IMR-90 (cell line): Measurements from ENCODE around the gene DSCAM. TPM values are rescaled to one million over a fixed set of nuclear protein-coding genes. Genes with fewer than 3 reads are reported as not detected.

Experiments
- ATAC-seq: fragments of 200-7000 bp; cut with Tn5 transposase; 2 replicates; pipeline ENCODE4 v1.9.1; 2020; ENCODE audit warnings: low read depth, mild to moderate bottlenecking, moderate library complexity
- BruUV-seq: library from RNA; stranded (reverse); fragments of 400-500 nt; replicated peaks from 2 replicates; lab custom pipeline; 2021; lab: Mats Ljungman, UMichigan
- CTCF ChIA-PET: fragments of 300-600 bp; formaldehyde crosslinking; extraction: SDS; loops from one replicate; lab custom pipeline; 2021; ENCODE audit warnings: antibody characterized with exemption; lab: Yijun Ruan, JAX
- POLR2A ChIA-PET: fragments of 300-600 bp; sonication (Branson Sonifier 250); formaldehyde crosslinking; loops from one replicate; lab custom pipeline; 2022; ENCODE audit warnings: antibody characterized with exemption; ENCODE audit not compliant: unreplicated experiment; lab: Charles Lee
- DNase-seq: peaks from one replicate; pipeline ENCODE4 v3.0.0; 2013
- H2AFZ ChIP-seq: replicated peaks from 2 replicates; pipeline ENCODE3; 2013; ENCODE audit warnings: low read length, mild to moderate bottlenecking; ENCODE audit not compliant: poor library complexity
- H2AK5ac ChIP-seq: 2 replicates; pipeline ENCODE4 v1.6.1; 2013; ENCODE audit warnings: low read depth, low read length, inconsistent platforms
- H2AK9ac ChIP-seq: replicated peaks from 2 replicates; pipeline ENCODE3; 2013; ENCODE audit warnings: mild to moderate bottlenecking, low read depth, low read length, moderate library complexity; ENCODE audit not compliant: poor library complexity
- H2BK120ac ChIP-seq: 2 replicates; pipeline ENCODE4 v1.6.1; 2013; ENCODE audit warnings: low read depth, low read length, inconsistent platforms
- H2BK15ac ChIP-seq: 3 replicates; pipeline ENCODE4 v1.6.1; 2013; ENCODE audit warnings: low read depth, low read length, inconsistent platforms
- H2BK20ac ChIP-seq: 2 replicates; pipeline ENCODE4 v1.6.1; 2013; ENCODE audit warnings: low read depth, mild to moderate bottlenecking, inconsistent platforms, low read length, moderate library complexity
- H2BK5ac ChIP-seq: 2 replicates; pipeline ENCODE4 v1.6.1; 2013; ENCODE audit warnings: mild to moderate bottlenecking, low read depth, low read length, inconsistent platforms; ENCODE audit not compliant: poor library complexity, severe bottlenecking
- H3K14ac ChIP-seq: replicated peaks from 2 replicates; pipeline ENCODE4 v1.6.1; 2013; ENCODE audit warnings: low read depth, low read length, inconsistent platforms
- H3K18ac ChIP-seq: 2 replicates; pipeline ENCODE4 v1.6.1; 2013; ENCODE audit warnings: low read depth, low read length, control low read depth
- H3K23ac ChIP-seq: 2 replicates; pipeline ENCODE4 v1.6.1; 2013; ENCODE audit warnings: low read depth, low read length, inconsistent platforms
- H3K27ac ChIP-seq: 2 replicates; pipeline ENCODE4 v1.5.1; 2013; ENCODE audit warnings: mild to moderate bottlenecking, control low read depth, low read length; ENCODE audit not compliant: insufficient read depth
- H3K27me3 ChIP-seq: 2 replicates; pipeline ENCODE4 v1.6.1; 2013; ENCODE audit warnings: low read length; ENCODE audit not compliant: control insufficient read depth, insufficient read depth
- H3K36me3 ChIP-seq: 2 replicates; pipeline ENCODE4 v1.6.1; 2013; ENCODE audit warnings: low read length, mixed read lengths; ENCODE audit not compliant: control insufficient read depth, insufficient read depth
- H3K4ac ChIP-seq: 2 replicates; pipeline ENCODE4 v1.6.1; 2013; ENCODE audit warnings: low read depth, low read length, inconsistent platforms
- H3K4me1 ChIP-seq: 2 replicates; pipeline ENCODE4 v1.6.1; 2013; ENCODE audit warnings: low read length, mixed read lengths; ENCODE audit not compliant: control insufficient read depth, insufficient read depth
- H3K4me2 ChIP-seq: 2 replicates; pipeline ENCODE4 v1.6.1; 2013; ENCODE audit warnings: low read depth, mild to moderate bottlenecking, control low read depth, low read length, moderate library complexity
- H3K4me3 ChIP-seq: 2 replicates; pipeline ENCODE4 v1.5.1; 2013; ENCODE audit warnings: low read depth, mild to moderate bottlenecking, control low read depth, low read length, moderate library complexity; ENCODE audit not compliant: insufficient read depth
- H3K56ac ChIP-seq: 2 replicates; pipeline ENCODE4 v1.6.1; 2013; ENCODE audit warnings: low read length, inconsistent platforms; ENCODE audit not compliant: insufficient read depth; ENCODE audit errors: extremely low read depth
- H3K79me1 ChIP-seq, 2 experiments: 2 replicates each; pipeline ENCODE4 v1.6.1; 2013; ENCODE audit warnings: low read length in 2 of 2, inconsistent platforms in 1 of 2, low read depth in 1 of 2
- H3K9ac ChIP-seq: 2 replicates; pipeline ENCODE4 v1.6.1; 2013; ENCODE audit warnings: low read depth, low read length, control low read depth
- H3K9me1 ChIP-seq: 2 replicates; pipeline ENCODE4 v1.6.1; 2013; ENCODE audit warnings: low read length, inconsistent platforms; ENCODE audit not compliant: insufficient read depth
- H3K9me3 ChIP-seq: 2 replicates; pipeline ENCODE4 v1.6.1; 2013; ENCODE audit warnings: low read length; ENCODE audit not compliant: control insufficient read depth, insufficient read depth
- H4K20me1 ChIP-seq: 2 replicates; pipeline ENCODE4 v1.6.1; 2013; ENCODE audit warnings: low read length, inconsistent platforms; ENCODE audit not compliant: insufficient read depth
- H4K5ac ChIP-seq: 2 replicates; pipeline ENCODE4 v1.6.1; 2013; ENCODE audit warnings: mild to moderate bottlenecking, low read depth, low read length, control low read depth
- H4K8ac ChIP-seq, 2 experiments: 2 replicates each; pipeline ENCODE4 v1.6.1; 2013; ENCODE audit warnings: low read depth in 2 of 2, low read length in 2 of 2, control low read depth in 1 of 2, inconsistent platforms in 1 of 2
- H4K91ac ChIP-seq: 2 replicates; pipeline ENCODE4 v1.6.1; 2013; ENCODE audit warnings: low read depth, low read length, inconsistent platforms; ENCODE audit not compliant: insufficient read depth
- BHLHE40 ChIP-seq: fragments of 150-350 bp; IDR thresholded peaks from 2 replicates; pipeline ENCODE4 v1.6.1; 2016; ENCODE audit warnings: mild to moderate bottlenecking, low read depth, low read length
- CEBPB ChIP-seq: IDR thresholded peaks from 2 replicates; pipeline ENCODE4 v1.6.1; 2012; ENCODE audit warnings: low read depth, low read length, improper control_type of control experiment
- CTCF ChIP-seq: conservative IDR thresholded peaks from 2 replicates; pipeline ENCODE4 v1.5.1; 2012; ENCODE audit warnings: mild to moderate bottlenecking, low read depth, low read length, improper control_type of control experiment
- ELK1 ChIP-seq: fragments of 150-350 bp; IDR thresholded peaks from 2 replicates; pipeline ENCODE4 v1.6.1; 2016; ENCODE audit warnings: low read depth, mild to moderate bottlenecking, low read length, moderate library complexity, borderline replicate concordance
- FOS ChIP-seq: fragments of 150-350 bp; IDR thresholded peaks from 2 replicates; pipeline ENCODE4 v1.6.1; 2016; ENCODE audit warnings: low read depth, low read length
- MAFK ChIP-seq: IDR thresholded peaks from 2 replicates; pipeline ENCODE4 v1.6.1; 2012; ENCODE audit warnings: low read depth, low read length, improper control_type of control experiment
- MAZ ChIP-seq: IDR thresholded peaks from 2 replicates; pipeline ENCODE4 v1.6.1; 2012; ENCODE audit warnings: low read depth, mild to moderate bottlenecking, low read length, improper control_type of control experiment, moderate library complexity, borderline replicate concordance
- MXI1 ChIP-seq: IDR thresholded peaks from 2 replicates; pipeline ENCODE4 v1.6.1; 2012; ENCODE audit warnings: low read depth, mild to moderate bottlenecking, low read length, moderate library complexity, borderline replicate concordance
- NFE2L2 ChIP-seq: fragments of 150-350 bp; IDR thresholded peaks from 2 replicates; pipeline ENCODE4 v1.6.1; 2016; ENCODE audit warnings: low read depth, mild to moderate bottlenecking, low read length
- POLR2A ChIP-seq: IDR thresholded peaks from 2 replicates; pipeline ENCODE4 v1.6.1; 2012; ENCODE audit warnings: mild to moderate bottlenecking, low read depth, low read length
- RAD21 ChIP-seq: IDR thresholded peaks from 2 replicates; pipeline ENCODE4 v1.6.1; 2012; ENCODE audit warnings: low read length, improper control_type of control experiment
- RCOR1 ChIP-seq: IDR thresholded peaks from 2 replicates; pipeline ENCODE4 v1.6.1; 2012; ENCODE audit warnings: mild to moderate bottlenecking, low read length, improper control_type of control experiment; ENCODE audit not compliant: insufficient replicate concordance
- RFX5 ChIP-seq: IDR thresholded peaks from 2 replicates; pipeline ENCODE4 v1.8.0; 2012; ENCODE audit warnings: low read depth, mild to moderate bottlenecking, low read length, moderate library complexity
- SMC3 ChIP-seq: fragments of 150-350 bp; IDR thresholded peaks from 2 replicates; pipeline ENCODE4 v1.6.1; 2016; ENCODE audit warnings: low read depth, mild to moderate bottlenecking, antibody characterized with exemption, low read length, moderate library complexity
- USF2 ChIP-seq: fragments of 150-350 bp; IDR thresholded peaks from 2 replicates; pipeline ENCODE4 v1.6.1; 2017; ENCODE audit warnings: mild to moderate bottlenecking, antibody characterized with exemption, low read length, low read depth
- WGBS, 2 experiments: methylation state at CpG; one replicate each; pipeline versions ENCODE4 v1.1.5 to v1.1.7; 2013; ENCODE audit warnings: missing lambda C conversion rate in 2 of 2; ENCODE audit not compliant: insufficient read length in 1 of 2; ENCODE audit errors: extremely low coverage in 2 of 2; 5-methylcytosine and 5-hydroxymethylcytosine counted together
- dilution Hi-C: fragments of 300-500 bp; cut with HindIII; formaldehyde crosslinking; loops from one replicate; pipeline ENCODE4 v1.14.3; 2018; ENCODE audit warnings: low sequenced_read_pairs; ENCODE audit not compliant: unreplicated experiment
- in situ Hi-C: fragments of 300-500 bp; cut with MboI; formaldehyde crosslinking; loops from 3 replicates; pipeline ENCODE4 v1.14.3; 2019; ENCODE audit warnings: low sequenced_read_pairs, inconsistent platforms, mixed read lengths
- intact Hi-C: fragments of 100-400 bp; cut with micrococcal nuclease; formaldehyde crosslinking; loops from 2 replicates; pipeline ENCODE4 v1.10.0; 2022
- polyA plus RNA-seq, 3 experiments: library from polyadenylated mRNA; depleted of rRNA; stranded (reverse); fragments of >200 nt; gene quantifications; 2 replicates each; pipeline ENCODE4 v1.2.3, GENCODE V29; 2012; ENCODE audit warnings: low replicate concordance in 1 of 3
- total RNA-seq: library from RNA; depleted of rRNA; stranded (reverse); fragments of >200 nt; gene quantifications from 2 replicates; pipeline ENCODE4 v1.2.3, GENCODE V29; 2012

Gene DSCAM
- total and polyA plus RNA-seq, 2 of the 4 experiments (the other 2 are of a cell fraction) = under 0.01 to 0.02 TPM

GRCh38 chr21:40356644-40357043 is 490.3 kb downstream of the DSCAM start:
- intact Hi-C loops = no loop called here
- Histone ChIP-seq H2AFZ (no peak overlapping the region), H3K9ac (no peak overlapping the region), H4K8ac (no peak overlapping the region), H3K14ac (no peak overlapping the region), H2AK5ac (no peak overlapping the region), H2BK120ac (no peak overlapping the region), H3K23ac (no peak overlapping the region), H3K4me3 (no peak overlapping the region), H2AK9ac (no peak overlapping the region), H2BK5ac (no peak overlapping the region), H3K18ac (no peak overlapping the region), H3K4me1 (no peaks in the 10 kb centered on the region), H4K20me1 (no peaks in the 10 kb centered on the region), H3K4me2 (no peak overlapping the region), H3K27me3 (no peaks in the 10 kb centered on the region), H4K5ac (no peak overlapping the region), H3K56ac (no peak overlapping the region), H2BK15ac (no peak overlapping the region), H3K4ac (no peak overlapping the region), H2BK20ac (no peak overlapping the region), H3K36me3 (no peaks in the 10 kb centered on the region), H3K9me3 (peaks cover 6% of the 10 kb centered on the region), H4K91ac (no peak overlapping the region), H3K27ac (no peak overlapping the region), H3K9me1 (no peaks in the 10 kb centered on the region), H3K79me1 (no peaks in the 10 kb centered on the region)
- in situ Hi-C loops = no loop called here
- WGBS, 2 experiments = no CpG with 5 or more reads among the region's 2 CpGs
- DNase-seq = no peak
- no peak for TF ChIP-seq RCOR1
- no peak for TF ChIP-seq MAFK
- TF ChIP-seq USF2 = no peak
- TF ChIP-seq MAZ = no peak
- TF ChIP-seq ELK1 = no peak
- no peak for TF ChIP-seq CTCF
- TF ChIP-seq POLR2A = no peak
- TF ChIP-seq RAD21 = no peak
- no peak for TF ChIP-seq FOS
- TF ChIP-seq MXI1 = no peak
- TF ChIP-seq SMC3 = no peak
- no peak for TF ChIP-seq NFE2L2
- TF ChIP-seq BHLHE40 = no peak
- TF ChIP-seq RFX5 = no peak
- TF ChIP-seq CEBPB = no peak
- ChIA-PET POLR2A (no interaction called here), CTCF (no interaction called here)
- no peak for ATAC-seq
- BruUV-seq = no TSS peak
- dilution Hi-C loops = no loop called here
